ENCODE data around the gene MRPL44. TPM values are rescaled to one million over a fixed set of nuclear protein-coding genes. Genes with fewer than 3 reads are reported as not detected.

The MRPL44 gene
- total RNA-seq, 1 donor from 2014 or later: 29.9 TPM

GRCh38 chr2:223969315-223969714 is 12.1 kb downstream of the MRPL44 start:
- ChIA-PET POLR2A (interaction anchor here (0.6 to 1.4 kb wide), 4 partner anchors 9 to 319 kb away, joined by 3 to 4 read pairs (median 3); no protein-coding TSS in a partner anchor), CTCF (interaction anchor here (1.0 to 6.4 kb wide), 20 partner anchors 8 to 681 kb away, joined by 3 to 134 read pairs (median 6); no protein-coding TSS in a partner anchor)
- Mint-ChIP-seq H3K27me3 (no peaks in the 10 kb centered on the region), H3K4me3 (no peak overlapping the region), H3K9me3 (no peaks in the 10 kb centered on the region), H3K4me1 (peaks cover 3% of the 10 kb centered on the region), H3K36me3 (ENCODE audit: low read depth) (peaks cover 42% of the 10 kb centered on the region), H3K27ac (no peak overlapping the region)
- intact Hi-C loops (cut with micrococcal nuclease): no loop called here
- TF ChIP-seq CTCF (IDR thresholded peaks at IDR 0.05): no peak
- ATAC-seq (ENCODE audit: low read depth) (no peak), DNase-seq (no peak)

GRCh38 chr2:223969856-223970255 is 12.6 kb downstream of the MRPL44 start:
- Mint-ChIP-seq H3K9me3 (no peaks in the 10 kb centered on the region), H3K4me3 (no peak overlapping the region), H3K4me1 (peaks cover 3% of the 10 kb centered on the region), H3K27ac (no peak overlapping the region), H3K27me3 (no peaks in the 10 kb centered on the region), H3K36me3 (ENCODE audit: low read depth) (peaks cover 38% of the 10 kb centered on the region)
- ATAC-seq (ENCODE audit: low read depth): no peak
- ChIA-PET CTCF (interaction anchor here (0.9 to 6.4 kb wide), 30 partner anchors 9 to 681 kb away, joined by 3 to 134 read pairs (median 4); no protein-coding TSS in a partner anchor), POLR2A (interaction anchor here (0.6 to 1.4 kb wide), 4 partner anchors 9 to 133 kb away, joined by 3 to 6 read pairs (median 4); partner anchors contain the start of gene AP1S3)
- intact Hi-C loops (cut with micrococcal nuclease): loop anchor here (1.0 to 5.0 kb wide), 5 partner anchors 23 to 682 kb away; no protein-coding TSS in a partner anchor
- DNase-seq: no peak
- no peak for TF ChIP-seq CTCF (IDR thresholded peaks at IDR 0.05)

- Mint-ChIP-seq H3K27me3 (no peaks in the 10 kb centered on the region), H3K27ac (no peak overlapping the region), H3K4me1 (peaks cover 3% of the 10 kb centered on the region), H3K4me3 (no peak overlapping the region), H3K9me3 (no peaks in the 10 kb centered on the region), H3K36me3 (ENCODE audit: low read depth) (peaks cover 36% of the 10 kb centered on the region)
- intact Hi-C loops (cut with micrococcal nuclease): loop anchor here (1.0 to 5.0 kb wide), 5 partner anchors 23 to 682 kb away; no protein-coding TSS in a partner anchor
- ChIA-PET CTCF (interaction anchor here (0.9 to 6.4 kb wide), 31 partner anchors 8 to 680 kb away, joined by 3 to 134 read pairs (median 4); no protein-coding TSS in a partner anchor), POLR2A (interaction anchor here (0.6 to 1.4 kb wide), 5 partner anchors 10 to 134 kb away, joined by 3 to 6 read pairs (median 4); partner anchors contain the start of gene AP1S3)
- TF ChIP-seq CTCF (IDR thresholded peaks at IDR 0.05): peak; percentile 90
- no peak for DNase-seq
- ATAC-seq (ENCODE audit: low read depth): peak; percentile 64
Measured at GRCh38 chr2:223970343-223971128, 13.3 kb downstream of the MRPL44 start.

GRCh38 chr2:223971731-223972130 is 14.5 kb downstream of the MRPL44 start:
- Mint-ChIP-seq H3K27ac (no peak overlapping the region), H3K27me3 (no peaks in the 10 kb centered on the region), H3K4me3 (no peak overlapping the region), H3K4me1 (peaks cover 3% of the 10 kb centered on the region), H3K36me3 (ENCODE audit: low read depth) (peaks cover 30% of the 10 kb centered on the region), H3K9me3 (no peaks in the 10 kb centered on the region)
- no peak for TF ChIP-seq CTCF (IDR thresholded peaks at IDR 0.05)
- CTCF ChIA-PET: interaction anchor here (0.9 to 6.4 kb wide), 6 partner anchors 11 to 679 kb away, joined by 3 to 134 read pairs (median 16); no protein-coding TSS in a partner anchor
- intact Hi-C loops (cut with micrococcal nuclease): loop anchor here (5.0 kb wide), 1 partner anchor 681 kb away; no protein-coding TSS in a partner anchor
- no peak for DNase-seq
- no peak for ATAC-seq (ENCODE audit: low read depth)
- POLR2A ChIA-PET: no interaction called here

GRCh38 chr2:223972656-223973102 is 15.4 kb downstream of the MRPL44 start:
- peaks cover 22% of the 10 kb centered on the region for H3K36me3 Mint-ChIP-seq (ENCODE audit: low read depth)
- H3K27ac Mint-ChIP-seq: no peak overlapping the region
- ATAC-seq (ENCODE audit: low read depth) (no peak), DNase-seq (no peak)
- no peaks in the 10 kb centered on the region for H3K9me3 Mint-ChIP-seq
- peaks cover 3% of the 10 kb centered on the region for H3K4me1 Mint-ChIP-seq
- H3K27me3 Mint-ChIP-seq: no peaks in the 10 kb centered on the region
- no peak for TF ChIP-seq CTCF (IDR thresholded peaks at IDR 0.05)
- intact Hi-C loops (cut with micrococcal nuclease): loop anchor here (5.0 kb wide), 1 partner anchor 680 kb away; no protein-coding TSS in a partner anchor
- ChIA-PET CTCF (interaction anchor here (1.0 to 6.4 kb wide), 2 partner anchors 20 to 312 kb away, joined by 3 to 134 read pairs; no protein-coding TSS in a partner anchor), POLR2A (no interaction called here)
- no peak overlapping the region for H3K4me3 Mint-ChIP-seq

Measured in activated B cell treated with CpG ODN at 0.5 μM for 24 hours (primary cell).